ENCODE data around the gene MPST.

The MPST gene

GRCh38 chr22:37043209-37043827 lies 23.8 kb downstream of the MPST start:
- Histone ChIP-seq H3K4me3 (no peak overlapping the region), H3K27ac (no peak overlapping the region), H3K4me1 (peaks cover 47% of the 10 kb centered on the region), H3K9me3 (no peaks in the 10 kb centered on the region), H4K20me1 (no peaks in the 10 kb centered on the region), H3K4me2 (peak overlapping the region; percentile 49), H3K36me3 (no peaks in the 10 kb centered on the region), H3K9ac (no peak overlapping the region), H3K27me3 (no peaks in the 10 kb centered on the region)
- no peak for TF ChIP-seq Cebpa-rat (IDR thresholded peaks at IDR 0.05)

- H3K4me2 ChIP-seq: peak overlapping the region; percentile 49
- peaks cover 47% of the 10 kb centered on the region for H3K4me1 ChIP-seq
Measured at GRCh38 chr22:37043828-37044538, 24.4 kb downstream of the MPST start.

DNA sequence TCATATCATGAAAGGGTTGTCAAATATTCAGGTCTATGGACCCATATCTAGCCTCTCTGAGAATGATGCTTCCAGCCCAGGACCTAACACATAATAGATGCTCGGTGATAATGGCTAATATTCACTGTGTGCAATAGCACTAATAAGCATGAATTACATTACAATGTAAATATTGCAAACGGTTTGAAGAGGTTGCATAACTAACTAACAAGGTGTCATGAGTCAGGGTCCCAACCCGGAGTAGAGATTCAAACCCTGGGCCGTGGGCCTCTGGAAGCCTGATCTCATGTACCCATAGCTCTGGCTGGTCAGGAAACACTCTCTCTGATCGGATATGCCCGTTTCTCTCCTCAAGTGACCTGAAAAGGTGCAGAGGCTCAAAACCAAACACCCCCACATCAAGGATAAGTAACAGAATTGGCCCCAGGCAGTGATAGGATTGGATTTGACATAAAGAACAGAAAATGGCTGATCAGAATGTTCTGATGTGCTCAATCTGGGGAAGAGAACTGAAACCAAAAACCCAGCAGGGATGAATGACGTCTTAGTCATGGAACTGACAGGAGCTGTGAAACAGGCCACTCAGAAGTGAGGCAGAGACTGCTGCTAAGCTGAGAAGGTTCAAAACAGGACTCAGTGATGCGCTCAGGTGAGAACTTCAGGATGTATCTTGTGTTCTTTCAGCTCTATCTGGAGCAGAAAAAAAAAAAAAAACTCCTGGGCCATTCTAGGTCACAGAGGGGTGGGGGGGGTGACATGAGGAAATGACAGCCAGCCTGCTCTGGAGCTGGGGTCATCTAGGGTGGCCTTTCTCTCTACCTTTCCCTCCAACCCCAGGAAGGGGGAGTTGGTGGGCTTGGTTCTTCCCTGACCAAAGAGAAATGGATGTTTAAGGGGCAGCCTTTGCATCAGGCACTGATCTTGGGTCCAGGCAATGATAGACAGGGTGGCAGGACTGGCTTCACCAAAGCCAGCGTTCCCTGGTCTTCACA lies 25.4 kb downstream of the MPST start:
- H3K9me3 ChIP-seq: no peaks in the 10 kb centered on the region
- H3K9ac ChIP-seq: no peak overlapping the region
- no peaks in the 10 kb centered on the region for H3K36me3 ChIP-seq
- no peak overlapping the region for H3K4me3 ChIP-seq
- no peaks in the 10 kb centered on the region for H3K27me3 ChIP-seq
- H3K4me1 ChIP-seq: peaks cover 47% of the 10 kb centered on the region
- peak overlapping the region; percentile 49 for H3K4me2 ChIP-seq
- TF ChIP-seq Cebpa-rat (IDR thresholded peaks at IDR 0.05): no peak
- H3K27ac ChIP-seq: no peak overlapping the region
- no peaks in the 10 kb centered on the region for H4K20me1 ChIP-seq

More at GRCh38 chr22:37043828-37044538, 24.4 kb downstream of the MPST start:
- H4K20me1 ChIP-seq: no peaks in the 10 kb centered on the region
- no peak for TF ChIP-seq Cebpa-rat (IDR thresholded peaks at IDR 0.05)
- H3K4me3 ChIP-seq: no peak overlapping the region
- H3K9me3 ChIP-seq: no peaks in the 10 kb centered on the region
- H3K27me3 ChIP-seq: no peaks in the 10 kb centered on the region
- H3K27ac ChIP-seq: no peak overlapping the region
- H3K9ac ChIP-seq: no peak overlapping the region
- no peaks in the 10 kb centered on the region for H3K36me3 ChIP-seq

DNA sequence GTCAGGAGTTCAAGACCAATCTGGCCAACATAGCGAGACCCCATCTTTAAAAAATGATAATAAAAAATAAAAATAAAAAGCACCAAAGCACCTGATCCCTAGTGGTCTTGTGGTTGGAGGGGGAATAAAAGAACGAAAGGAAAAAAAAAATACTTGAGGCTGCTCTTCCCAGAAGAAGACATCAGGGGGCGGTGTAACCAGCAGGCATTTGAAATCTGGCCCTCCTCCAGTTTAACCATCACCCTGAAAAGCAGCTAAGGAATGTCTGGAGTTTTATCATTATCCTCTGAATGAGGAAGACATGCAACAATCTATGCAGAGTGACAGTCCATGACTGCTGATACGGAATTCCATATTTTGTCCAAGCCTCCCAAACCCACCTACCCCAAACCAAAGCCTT lies 26.4 kb downstream of the MPST start:
- H3K4me3 ChIP-seq: no peak overlapping the region
- no peak overlapping the region for H3K9ac ChIP-seq
- H3K36me3 ChIP-seq: no peaks in the 10 kb centered on the region
- no peaks in the 10 kb centered on the region for H3K9me3 ChIP-seq
- no peaks in the 10 kb centered on the region for H4K20me1 ChIP-seq
- H3K27ac ChIP-seq: no peak overlapping the region
- TF ChIP-seq Cebpa-rat (IDR thresholded peaks at IDR 0.05): no peak
- H3K4me2 ChIP-seq: peak overlapping the region; percentile 65
- peaks cover 57% of the 10 kb centered on the region for H3K4me1 ChIP-seq
- H3K27me3 ChIP-seq: no peaks in the 10 kb centered on the region

DNA sequence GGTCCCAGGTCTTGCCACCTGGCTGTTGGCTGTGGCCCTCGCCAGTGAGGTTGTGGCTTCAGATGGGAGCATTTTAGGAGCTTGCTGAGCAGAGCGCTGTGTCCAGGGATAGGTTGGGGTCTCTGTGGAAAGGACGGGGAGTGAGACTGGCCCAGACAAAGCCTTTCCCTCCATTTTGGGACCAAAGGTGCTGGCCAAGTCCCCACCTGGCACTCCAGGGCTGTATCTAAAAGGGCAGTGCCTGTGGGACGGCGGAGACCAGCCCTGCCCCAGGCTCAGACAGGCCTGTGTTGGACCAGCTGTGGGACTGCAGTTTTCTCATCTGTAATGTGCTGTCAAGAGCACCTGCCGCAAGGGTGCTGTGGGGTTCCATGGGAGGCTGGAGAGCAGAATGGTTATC lies 27.0 kb downstream of the MPST start:
- Histone ChIP-seq H3K27ac (peak overlapping the region; percentile 35; the same call in 1 of the 2 replicates), H3K4me1 (peaks cover 57% of the 10 kb centered on the region)

DNA sequence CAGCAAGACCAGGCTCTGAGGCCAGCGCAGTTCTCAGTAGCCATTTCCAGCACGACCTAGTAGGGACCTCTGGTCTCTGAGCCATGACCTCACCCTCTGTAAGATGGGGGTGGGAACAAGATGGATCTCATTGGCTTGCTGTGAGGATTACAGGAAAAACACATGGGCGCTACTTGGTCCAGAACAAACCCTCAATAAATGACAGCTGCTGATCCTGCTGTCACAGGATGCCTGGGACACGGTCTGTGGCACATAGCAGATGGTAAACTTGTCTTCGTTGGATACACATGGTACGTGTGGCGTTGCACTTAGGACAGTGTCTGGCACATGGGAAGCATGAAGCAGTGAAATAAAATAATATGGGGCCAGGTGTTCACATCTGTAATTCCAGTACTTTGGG lies 27.5 kb downstream of the MPST start:
- H3K9me3 ChIP-seq: no peaks in the 10 kb centered on the region
- H3K9ac ChIP-seq: no peak overlapping the region
- TF ChIP-seq Cebpa-rat (IDR thresholded peaks at IDR 0.05): no peak
- no peak overlapping the region for H3K4me3 ChIP-seq
- H3K4me2 ChIP-seq: peak overlapping the region; percentile 65
- H4K20me1 ChIP-seq: no peaks in the 10 kb centered on the region
- no peaks in the 10 kb centered on the region for H3K36me3 ChIP-seq
- peaks cover 58% of the 10 kb centered on the region for H3K4me1 ChIP-seq
- H3K27ac ChIP-seq: peak overlapping the region; percentile 35; the same call in 1 of the 2 replicates
- H3K27me3 ChIP-seq: no peaks in the 10 kb centered on the region

More for the DNA sequence above, 27.0 kb downstream of the MPST start:
- no peak overlapping the region for H3K9ac ChIP-seq
- TF ChIP-seq Cebpa-rat (IDR thresholded peaks at IDR 0.05): no peak
- H3K4me2 ChIP-seq: peak overlapping the region; percentile 65
- H3K36me3 ChIP-seq: no peaks in the 10 kb centered on the region
- no peaks in the 10 kb centered on the region for H4K20me1 ChIP-seq
- H3K9me3 ChIP-seq: no peaks in the 10 kb centered on the region
- H3K4me3 ChIP-seq: no peak overlapping the region
- H3K27me3 ChIP-seq: no peaks in the 10 kb centered on the region

DNA sequence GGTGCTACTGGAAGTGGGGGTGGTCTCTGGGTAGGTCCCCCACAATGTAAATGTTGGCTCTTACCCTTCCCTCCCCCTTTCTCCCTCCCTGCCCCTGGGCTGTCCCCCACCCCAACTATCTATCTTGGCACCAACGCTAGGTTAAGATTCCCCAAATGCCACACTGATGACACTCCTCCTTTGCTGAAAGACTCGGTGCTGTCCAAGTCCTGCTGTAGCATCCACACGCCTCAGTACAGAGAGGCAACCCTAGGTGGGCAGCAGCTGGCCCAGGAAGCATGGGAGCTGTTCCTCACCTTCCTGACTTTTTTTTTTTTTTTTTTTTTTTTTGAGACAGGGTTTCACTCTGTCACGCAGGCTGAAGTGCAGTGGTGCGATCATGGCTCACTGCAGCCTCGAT lies 28.6 kb downstream of the MPST start:
- no peak overlapping the region for H3K27ac ChIP-seq
- H3K9ac ChIP-seq: no peak overlapping the region
- no peak overlapping the region for H3K4me2 ChIP-seq
- H3K9me3 ChIP-seq: no peaks in the 10 kb centered on the region
- H3K4me1 ChIP-seq: peaks cover 68% of the 10 kb centered on the region
- no peak for TF ChIP-seq Cebpa-rat (IDR thresholded peaks at IDR 0.05)
- H4K20me1 ChIP-seq: 0 out of 2 replicates have a peak, but pooled peaks cover 10% of the 10 kb centered on the region
- no peaks in the 10 kb centered on the region for H3K36me3 ChIP-seq
- H3K27me3 ChIP-seq: no peaks in the 10 kb centered on the region
- no peak overlapping the region for H3K4me3 ChIP-seq

DNA sequence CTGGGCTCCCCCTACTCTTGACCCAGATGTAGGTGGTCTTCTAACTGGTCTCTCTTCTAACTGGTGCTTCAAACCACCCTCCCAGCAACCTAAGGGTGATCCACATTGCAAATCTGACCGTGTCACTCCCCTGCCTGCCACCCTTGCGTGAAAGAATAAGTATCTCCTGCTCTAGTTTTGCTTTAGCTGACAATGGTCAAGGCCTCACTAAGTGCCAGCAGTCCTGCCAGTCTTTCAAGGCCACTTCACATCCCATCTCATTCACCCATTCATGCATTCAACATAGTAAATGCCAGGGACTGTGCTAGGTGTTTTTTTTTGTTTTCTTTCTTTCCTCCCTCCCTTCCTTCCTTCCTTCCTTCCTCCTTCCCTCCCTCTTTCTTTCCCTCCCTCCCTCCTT lies 29.7 kb downstream of the MPST start:
- peaks cover 68% of the 10 kb centered on the region for H3K4me1 ChIP-seq
- TF ChIP-seq Cebpa-rat (IDR thresholded peaks at IDR 0.05): no peak

GRCh38 chr22:37050913-37051312 lies 31.4 kb downstream of the MPST start:
- H3K27me3 ChIP-seq: no peaks in the 10 kb centered on the region
- H3K9me3 ChIP-seq: no peaks in the 10 kb centered on the region
- 0 out of 2 replicates have a peak, but pooled peaks cover 25% of the 10 kb centered on the region for H4K20me1 ChIP-seq
- H3K27ac ChIP-seq: no peak overlapping the region; the same call in 1 of the 2 replicates
- H3K9ac ChIP-seq: no peak overlapping the region
- H3K4me1 ChIP-seq: peaks cover 68% of the 10 kb centered on the region
- no peak overlapping the region for H3K4me3 ChIP-seq
- H3K36me3 ChIP-seq: peaks cover 18% of the 10 kb centered on the region
- peak overlapping the region; percentile 93 for H3K4me2 ChIP-seq
- no peak for TF ChIP-seq Cebpa-rat (IDR thresholded peaks at IDR 0.05)

More for the DNA sequence above, 29.7 kb downstream of the MPST start:
- no peaks in the 10 kb centered on the region for H3K27me3 ChIP-seq
- H3K4me2 ChIP-seq: no peak overlapping the region
- H3K9me3 ChIP-seq: no peaks in the 10 kb centered on the region
- no peak overlapping the region for H3K4me3 ChIP-seq
- H3K36me3 ChIP-seq: peaks cover 4% of the 10 kb centered on the region; the same call in 1 of the 2 replicates
- 0 out of 2 replicates have a peak, but pooled peaks cover 21% of the 10 kb centered on the region for H4K20me1 ChIP-seq
- no peak overlapping the region for H3K27ac ChIP-seq
- H3K9ac ChIP-seq: no peak overlapping the region

Measured in BLaER1 (cell line).